ENCODE results near the gene TRIO.

GRCh38 chr5:14247054-14247386 lies 103.9 kb downstream of the TRIO start:
- TF ChIP-seq CTCF (IDR thresholded peaks at IDR 0.05; ENCODE audit: insufficient read depth, low read length, poor library complexity, severe bottlenecking), result no peak
- TF ChIP-seq EZH2phosphoT487 (conservative IDR thresholded peaks at IDR 0.05; ENCODE audit: low read length), result no peak
